Fibroblast of upper back skin (primary cell): Measurements from ENCODE around the gene BCL2L12.
A peak's percentile ranks its signal among the peaks of the same experiment; 100 is the strongest.

ENCODE experiments used
- DNase-seq: peaks from one replicate; pipeline ENCODE4 v3.0.0-alpha.2; 2013

The BCL2L12 gene

DNA sequence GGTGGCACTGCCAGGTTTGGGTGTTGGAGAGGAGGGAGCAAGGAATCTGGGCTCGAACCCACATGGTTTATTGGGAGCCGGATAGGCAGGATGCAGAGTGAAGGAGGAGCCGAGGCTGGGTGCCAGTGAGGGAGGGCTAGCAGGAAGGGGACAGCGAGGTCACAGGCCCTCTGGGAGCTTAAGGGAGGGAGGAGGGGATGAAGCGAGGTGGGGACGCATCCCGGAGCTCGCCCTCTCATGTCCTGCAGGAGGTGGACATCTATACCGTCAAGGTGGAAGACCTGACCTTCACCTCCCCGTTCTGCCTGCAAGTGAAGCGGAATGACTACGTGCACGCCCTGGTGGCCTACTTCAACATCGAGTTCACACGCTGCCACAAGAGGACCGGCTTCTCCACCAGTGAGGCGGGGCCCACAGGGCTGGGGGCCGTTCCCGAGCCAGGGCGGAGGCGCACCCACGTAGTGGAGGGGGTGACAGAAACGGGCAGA, 20.2 kb downstream of the BCL2L12 start:
- DNase-seq, result no peak

- no peak for DNase-seq
These were observed 20.9 kb downstream of the BCL2L12 start for GRCh38 chr19:49686503-49687088.

- DNase-seq, result no peak
These were observed 21.4 kb downstream of the BCL2L12 start for GRCh38 chr19:49687150-49687549.

DNA sequence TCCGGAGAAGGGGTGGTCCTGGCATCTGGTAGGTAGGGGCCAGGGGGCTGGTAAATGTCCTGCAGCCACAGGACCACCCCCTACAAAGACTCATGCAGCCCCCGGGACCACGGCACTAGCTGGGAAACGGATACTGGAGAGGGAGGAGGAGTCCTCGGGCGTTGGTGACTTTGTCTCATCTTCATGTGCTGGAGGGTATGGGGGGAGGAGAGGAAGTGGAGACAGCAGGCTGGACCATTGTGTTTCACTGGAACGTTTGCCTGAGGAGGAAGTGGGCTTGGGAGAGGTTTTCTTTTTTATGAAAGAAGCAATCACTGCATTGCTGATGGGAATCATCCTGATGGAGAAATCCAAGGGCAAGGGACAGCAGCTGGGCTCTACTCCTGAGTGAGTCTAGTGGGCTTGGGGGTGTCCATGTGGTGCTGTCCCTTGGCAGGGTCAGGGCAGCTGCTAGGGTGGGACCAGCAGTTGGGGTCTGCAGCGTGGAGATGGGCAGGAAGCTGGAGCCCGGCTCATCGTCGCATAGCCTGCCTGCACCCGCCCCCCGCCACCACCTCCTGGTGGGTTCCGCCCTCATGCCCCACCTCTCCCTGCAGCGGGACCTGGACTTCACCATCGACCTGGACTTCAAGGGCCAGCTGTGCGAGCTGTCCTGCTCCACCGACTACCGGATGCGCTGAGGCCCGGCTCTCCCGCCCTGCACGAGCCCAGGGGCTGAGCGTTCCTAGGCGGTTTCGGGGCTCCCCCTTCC, 22.0 kb downstream of the BCL2L12 start:
- DNase-seq, result no peak

- DNase-seq, result no peak
These were observed 22.9 kb downstream of the BCL2L12 start for GRCh38 chr19:49688531-49689132.

DNA sequence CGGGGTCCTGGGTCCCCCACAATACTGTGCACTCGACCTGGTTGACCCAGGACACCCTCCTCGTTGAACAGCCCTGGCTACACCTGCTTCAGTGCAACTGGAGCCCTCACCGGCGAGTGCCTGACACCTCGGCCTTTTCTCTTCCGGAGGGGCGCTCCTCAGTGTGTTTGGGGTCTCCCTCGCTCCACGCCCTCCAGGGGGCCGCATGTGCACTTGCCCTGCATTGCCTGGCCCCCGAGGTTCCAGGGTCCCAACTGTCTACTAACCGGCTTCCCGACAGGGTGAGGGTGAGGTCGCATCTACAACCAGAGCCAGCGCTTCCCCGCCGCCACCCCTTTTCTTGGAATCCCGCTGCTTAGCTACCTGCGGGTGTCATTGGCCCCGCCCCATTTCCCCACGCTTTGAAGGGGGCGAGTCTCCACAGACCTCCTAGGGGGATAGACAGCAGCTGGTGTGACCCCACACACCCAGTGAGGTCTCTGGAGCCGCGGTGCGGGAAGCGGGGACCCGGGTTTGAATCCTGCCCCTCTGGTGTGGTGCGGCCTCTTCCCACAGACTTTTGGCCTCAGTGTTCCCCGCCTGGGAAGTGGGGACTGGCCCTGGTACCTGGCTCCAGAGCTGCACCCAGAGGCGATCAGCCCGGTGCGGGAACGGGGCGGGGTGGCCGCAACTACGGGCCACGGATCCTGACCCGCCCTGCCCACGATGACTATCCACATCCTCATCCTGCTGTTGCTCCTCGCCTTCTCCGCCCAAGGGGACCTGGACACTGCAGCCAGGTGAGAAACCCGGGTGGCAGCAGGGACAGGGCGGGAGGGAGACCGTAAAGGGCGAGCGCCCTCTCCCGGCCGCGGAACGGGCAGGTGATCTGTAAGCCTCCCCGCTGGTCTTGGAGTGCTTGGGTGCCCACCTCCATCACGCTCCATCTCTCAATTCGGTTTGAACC, 23.7 kb downstream of the BCL2L12 start, which contains the start of gene ADM5:
TSS of gene ADM5 (plus strand) at position 462 of the 946 bp plus-strand sequence. CDS start at position 706, 244 bp downstream.
- no peak for DNase-seq

- no peak for DNase-seq
These were observed 24.4 kb downstream of the BCL2L12 start for GRCh38 chr19:49690079-49690655.

DNA sequence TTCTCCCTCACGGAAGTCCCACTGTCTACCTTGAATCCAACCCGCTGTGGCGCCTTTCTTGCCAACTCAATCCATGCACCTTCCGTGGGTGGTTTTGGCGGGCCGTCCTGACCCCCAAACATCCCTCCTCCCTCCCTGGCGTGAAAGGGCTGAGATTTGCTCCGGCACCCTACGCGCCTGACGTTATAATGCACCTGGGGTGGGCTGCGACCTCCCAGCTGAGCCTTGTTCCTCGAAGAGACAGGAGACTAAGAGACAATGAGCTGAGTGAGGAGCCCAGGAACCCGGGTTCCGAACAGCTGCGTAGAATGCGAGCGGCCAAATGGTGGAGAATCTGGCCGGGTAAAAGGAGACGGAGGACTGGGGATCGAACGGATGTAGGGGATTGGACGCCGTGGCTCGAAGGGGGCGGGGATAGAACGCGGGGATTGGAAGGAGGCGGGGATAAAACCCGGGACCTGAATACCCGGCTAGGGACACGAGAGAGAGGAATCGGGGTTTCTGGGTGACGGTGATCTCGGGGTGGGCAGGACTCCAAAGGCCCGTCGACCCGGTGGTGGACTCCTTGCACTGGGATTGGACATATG, 25.0 kb downstream of the BCL2L12 start, which contains the start of gene CPT1C:
TSS of gene CPT1C (plus strand) at position 461 of the 587 bp plus-strand sequence. CDS start 1,137 bp downstream, outside the sequence.
- DNase-seq, result peak; percentile 84

GRCh38 chr19:49691243-49692146, 25.8 kb downstream of the BCL2L12 start:
- peak; percentile 85 for DNase-seq

DNA sequence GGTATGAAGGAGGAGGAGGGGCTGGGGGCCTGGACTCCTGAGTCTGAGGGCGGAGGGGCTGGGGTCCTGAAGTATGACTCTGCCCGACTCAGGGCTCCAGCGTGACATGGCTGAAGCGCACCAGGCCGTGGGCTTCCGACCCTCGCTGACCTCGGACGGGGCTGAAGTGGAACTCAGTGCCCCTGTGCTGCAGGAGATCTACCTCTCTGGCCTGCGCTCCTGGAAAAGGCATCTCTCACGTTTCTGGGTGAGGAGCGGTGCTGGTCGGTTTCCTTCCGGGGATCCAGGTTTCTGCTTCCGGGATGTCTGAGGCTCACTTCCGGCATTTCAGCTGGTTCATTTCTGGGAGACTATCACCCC, 26.4 kb downstream of the BCL2L12 start:
- DNase-seq, result no peak

DNA sequence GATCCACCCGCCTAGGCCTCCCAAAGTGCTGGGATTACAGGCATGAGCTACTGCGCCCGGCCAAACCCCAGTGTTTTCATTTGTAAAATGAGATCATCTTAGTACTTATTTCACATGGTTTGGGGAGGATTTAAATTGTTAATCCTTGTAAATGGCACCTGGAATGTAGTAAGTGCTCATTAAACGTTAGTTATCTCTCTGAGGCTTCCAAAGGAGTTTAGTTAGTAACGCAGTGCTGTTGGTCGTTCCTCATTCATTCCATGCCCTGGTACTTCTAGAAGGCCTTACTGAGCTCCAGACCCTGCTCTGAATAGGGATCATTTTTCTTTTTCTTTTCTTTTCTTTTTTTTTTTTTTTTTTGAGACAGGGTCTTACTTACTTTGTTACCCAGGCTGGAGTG, 30.4 kb downstream of the BCL2L12 start:
- no peak for DNase-seq

- DNase-seq, result no peak
These were observed 31.1 kb downstream of the BCL2L12 start for GRCh38 chr19:49696865-49697264.

GRCh38 chr19:49699364-49699763, 33.6 kb downstream of the BCL2L12 start:
- DNase-seq, result no peak

GRCh38 chr19:49700563-49700962, 34.8 kb downstream of the BCL2L12 start:
- DNase-seq, result no peak

- no peak for DNase-seq
These were observed 35.6 kb downstream of the BCL2L12 start for GRCh38 chr19:49701271-49701786.

DNA sequence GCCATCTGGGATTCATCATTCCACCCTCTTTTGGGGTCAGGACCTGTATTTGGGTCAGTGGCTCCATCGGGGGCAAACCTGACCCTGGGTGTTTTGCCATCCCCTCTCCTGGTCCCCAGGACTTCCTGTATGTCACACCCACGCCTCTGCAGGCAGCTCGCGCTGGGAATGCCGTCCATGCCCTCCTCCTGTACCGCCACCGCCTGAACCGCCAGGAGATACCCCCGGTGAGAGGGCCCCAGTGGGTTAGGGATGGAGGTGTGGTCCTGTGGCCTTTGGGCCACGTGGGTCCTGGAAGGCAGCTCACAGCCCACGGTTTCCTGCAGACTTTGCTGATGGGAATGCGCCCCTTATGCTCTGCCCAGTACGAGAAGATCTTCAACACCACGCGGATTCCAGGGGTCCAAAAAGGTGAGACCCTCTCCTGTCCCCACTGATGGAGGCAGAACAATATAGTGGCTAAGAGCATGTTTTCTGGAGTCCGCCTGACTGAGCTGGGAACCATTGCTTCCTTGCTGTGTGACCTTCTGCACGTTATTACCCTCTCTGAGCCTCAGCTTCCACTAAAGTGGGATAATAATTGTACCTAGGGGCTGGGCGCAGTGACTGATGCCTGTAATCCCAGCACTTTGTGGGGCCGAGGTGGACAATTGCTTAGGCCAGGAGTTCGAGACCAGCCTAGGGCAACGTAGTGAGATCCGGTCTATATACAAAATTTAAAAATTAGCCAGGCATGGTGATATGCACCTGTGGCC, 39.3 kb downstream of the BCL2L12 start:
- no peak for DNase-seq

DNA sequence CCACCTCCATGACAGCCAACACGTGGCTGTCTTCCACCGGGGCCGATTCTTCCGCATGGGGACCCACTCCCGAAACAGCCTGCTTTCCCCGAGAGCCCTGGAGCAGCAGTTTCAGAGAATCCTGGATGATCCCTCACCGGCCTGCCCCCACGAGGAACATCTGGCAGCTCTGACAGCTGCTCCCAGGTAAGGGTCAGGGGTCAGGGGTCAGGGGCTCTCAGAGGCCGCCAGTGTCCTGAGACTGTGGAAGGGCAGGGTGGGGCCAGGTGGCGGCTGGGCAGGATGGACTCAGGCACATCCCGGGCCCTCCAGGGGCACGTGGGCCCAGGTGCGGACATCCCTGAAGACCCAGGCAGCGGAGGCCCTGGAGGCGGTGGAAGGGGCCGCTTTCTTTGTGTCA, 40.2 kb downstream of the BCL2L12 start:
- no peak for DNase-seq

DNA sequence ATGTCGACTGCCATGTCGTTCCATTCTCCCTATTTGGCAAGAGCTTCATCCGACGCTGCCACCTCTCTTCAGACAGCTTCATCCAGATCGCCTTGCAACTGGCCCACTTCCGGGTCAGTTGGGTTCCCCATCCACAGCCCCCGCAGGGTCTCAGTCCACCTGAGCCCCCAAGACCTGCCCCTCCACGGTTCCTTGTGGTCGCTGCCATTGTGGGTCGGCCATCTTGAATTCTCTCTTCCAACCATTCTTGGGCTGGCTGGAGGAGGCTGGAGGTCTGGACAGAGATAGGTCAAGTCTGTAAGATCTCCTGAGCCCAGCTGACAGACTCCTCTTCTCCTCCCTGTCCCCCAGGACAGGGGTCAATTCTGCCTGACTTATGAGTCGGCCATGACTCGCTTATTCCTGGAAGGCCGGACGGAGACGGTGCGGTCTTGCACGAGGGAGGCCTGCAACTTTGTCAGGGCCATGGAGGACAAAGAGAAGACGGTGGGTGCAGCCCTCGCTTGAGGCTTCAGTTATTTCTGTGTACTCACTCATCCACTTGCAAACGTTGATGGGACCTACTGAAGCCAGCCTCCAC, 44.7 kb downstream of the BCL2L12 start:
- DNase-seq, result peak; percentile 41

GRCh38 chr19:49712397-49712859, 46.7 kb downstream of the BCL2L12 start:
- no peak for DNase-seq
